ENCODE measurements around the gene PLEKHA6.

The PLEKHA6 gene

DNA sequence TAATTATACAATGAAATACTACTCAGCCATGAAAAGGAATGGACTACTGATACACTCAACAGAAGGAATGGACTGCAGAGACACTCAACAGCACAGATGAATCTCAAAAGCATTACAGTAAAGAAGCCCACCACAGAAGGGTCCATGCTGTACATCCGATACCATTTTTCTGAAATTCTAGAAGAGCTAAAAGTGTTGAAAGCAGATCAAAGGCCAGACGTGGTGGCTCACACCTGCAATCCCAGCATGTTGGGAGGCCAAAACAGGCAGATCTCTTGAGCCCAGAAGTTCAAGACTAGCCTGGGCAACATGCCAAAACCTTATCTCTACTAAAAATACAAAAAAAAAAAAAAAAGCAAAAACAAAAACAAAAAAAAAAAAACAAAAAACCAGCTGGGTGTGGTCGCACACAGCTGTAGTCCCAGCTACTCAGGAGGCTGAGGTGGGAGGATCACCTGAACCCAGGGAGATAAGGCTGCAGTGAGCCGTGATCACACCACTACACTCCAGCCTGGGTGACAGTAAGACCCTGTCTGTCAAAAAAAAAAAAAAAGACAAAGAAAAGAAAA, 36.4 kb upstream of the PLEKHA6 start:
- DNase-seq (ENCODE audit: low spot score): no peak
- no peak overlapping the region for H3K4me3 ChIP-seq
- TF ChIP-seq, protein P1, sequence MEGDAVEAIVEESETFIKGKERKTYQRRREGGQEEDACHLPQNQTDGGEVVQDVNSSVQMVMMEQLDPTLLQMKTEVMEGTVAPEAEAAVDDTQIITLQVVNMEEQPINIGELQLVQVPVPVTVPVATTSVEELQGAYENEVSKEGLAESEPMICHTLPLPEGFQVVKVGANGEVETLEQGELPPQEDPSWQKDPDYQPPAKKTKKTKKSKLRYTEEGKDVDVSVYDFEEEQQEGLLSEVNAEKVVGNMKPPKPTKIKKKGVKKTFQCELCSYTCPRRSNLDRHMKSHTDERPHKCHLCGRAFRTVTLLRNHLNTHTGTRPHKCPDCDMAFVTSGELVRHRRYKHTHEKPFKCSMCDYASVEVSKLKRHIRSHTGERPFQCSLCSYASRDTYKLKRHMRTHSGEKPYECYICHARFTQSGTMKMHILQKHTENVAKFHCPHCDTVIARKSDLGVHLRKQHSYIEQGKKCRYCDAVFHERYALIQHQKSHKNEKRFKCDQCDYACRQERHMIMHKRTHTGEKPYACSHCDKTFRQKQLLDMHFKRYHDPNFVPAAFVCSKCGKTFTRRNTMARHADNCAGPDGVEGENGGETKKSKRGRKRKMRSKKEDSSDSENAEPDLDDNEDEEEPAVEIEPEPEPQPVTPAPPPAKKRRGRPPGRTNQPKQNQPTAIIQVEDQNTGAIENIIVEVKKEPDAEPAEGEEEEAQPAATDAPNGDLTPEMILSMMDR (IDR thresholded peaks at IDR 0.05): no peak
- H3K27ac ChIP-seq: no peak overlapping the region

DNA sequence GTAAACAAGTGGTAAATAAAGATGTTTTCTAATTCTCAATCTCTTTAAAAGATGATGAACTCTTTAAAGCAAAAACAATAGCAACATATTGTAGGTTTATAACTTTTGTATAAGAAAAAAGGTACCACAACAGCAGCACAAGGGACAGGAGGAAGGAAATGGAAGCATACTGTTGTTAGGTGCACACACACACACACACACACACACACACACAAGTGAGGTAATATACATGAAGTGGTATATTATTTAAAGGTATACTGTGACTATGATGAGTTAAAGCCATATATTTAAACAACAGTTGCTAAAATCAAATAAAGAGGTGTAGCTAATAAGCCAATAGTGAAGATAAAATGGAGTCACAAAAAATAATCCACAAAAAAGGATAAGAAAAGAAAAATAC, 31.9 kb upstream of the PLEKHA6 start:
- TF ChIP-seq, protein P1 (IDR thresholded peaks at IDR 0.05): no peak
- H3K27ac ChIP-seq: no peak overlapping the region
- no peak for DNase-seq (ENCODE audit: low spot score)
- H3K4me3 ChIP-seq: no peak overlapping the region

DNA sequence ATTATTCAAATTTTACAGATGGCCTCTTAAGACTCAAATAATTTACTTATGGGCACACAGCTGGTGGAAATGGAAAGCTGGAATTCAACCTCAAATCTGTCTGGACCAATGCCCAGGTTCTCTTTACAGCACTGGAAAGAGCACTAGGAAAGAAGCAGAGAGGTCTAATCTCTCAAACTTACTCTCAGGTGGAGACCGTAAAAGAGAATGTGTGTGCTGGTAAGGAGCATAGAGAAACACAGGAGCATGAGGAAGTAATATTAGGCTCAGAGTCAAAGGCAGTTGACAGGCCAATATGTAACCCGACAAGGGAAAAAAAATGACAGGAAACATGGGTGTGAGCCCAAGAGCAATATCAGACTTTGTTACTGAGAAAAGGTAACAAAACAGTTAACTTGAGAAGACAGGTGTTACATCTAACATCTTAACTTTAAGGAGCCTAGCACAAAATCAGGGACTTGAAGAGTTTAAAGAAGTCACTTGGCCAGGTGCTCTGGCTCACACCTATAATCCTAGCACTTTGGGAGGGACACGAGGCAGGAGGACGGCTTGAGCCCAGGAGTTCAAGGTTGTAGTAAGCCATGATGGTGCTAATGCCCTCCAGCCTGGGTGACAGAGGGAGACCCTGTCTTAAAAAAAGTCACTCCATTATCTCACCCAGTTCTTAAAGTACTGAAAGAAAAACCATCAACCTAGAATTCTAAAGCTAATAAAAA, 31.2 kb upstream of the PLEKHA6 start:
- Histone ChIP-seq H3K4me3 (no peak overlapping the region), H3K27ac (no peak overlapping the region)
- TF ChIP-seq, protein P1 (IDR thresholded peaks at IDR 0.05): no peak
- DNase-seq (ENCODE audit: low spot score): no peak

DNA sequence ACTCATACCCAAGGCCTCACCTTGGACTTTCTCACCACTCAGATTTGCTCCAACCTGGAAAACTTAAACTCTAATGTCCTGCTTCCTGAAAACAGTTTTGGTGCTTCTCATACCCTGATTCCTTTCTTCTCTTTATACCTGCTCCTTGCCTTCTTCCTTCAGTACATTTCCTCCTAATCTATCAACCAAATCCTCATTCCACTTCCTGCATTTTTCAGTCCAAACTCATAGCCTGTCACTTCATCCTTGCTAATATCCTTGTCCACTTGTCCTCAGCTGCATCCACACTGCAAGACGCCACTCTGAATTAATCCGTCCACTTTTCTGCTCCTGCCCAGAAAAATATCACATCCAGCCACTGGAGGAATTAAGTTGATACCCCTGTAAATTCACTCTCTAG, 26.0 kb upstream of the PLEKHA6 start:
- no peak overlapping the region for H3K4me3 ChIP-seq
- DNase-seq (ENCODE audit: low spot score): no peak
- TF ChIP-seq, protein P1 (IDR thresholded peaks at IDR 0.05): no peak
- no peak overlapping the region for H3K27ac ChIP-seq

DNA sequence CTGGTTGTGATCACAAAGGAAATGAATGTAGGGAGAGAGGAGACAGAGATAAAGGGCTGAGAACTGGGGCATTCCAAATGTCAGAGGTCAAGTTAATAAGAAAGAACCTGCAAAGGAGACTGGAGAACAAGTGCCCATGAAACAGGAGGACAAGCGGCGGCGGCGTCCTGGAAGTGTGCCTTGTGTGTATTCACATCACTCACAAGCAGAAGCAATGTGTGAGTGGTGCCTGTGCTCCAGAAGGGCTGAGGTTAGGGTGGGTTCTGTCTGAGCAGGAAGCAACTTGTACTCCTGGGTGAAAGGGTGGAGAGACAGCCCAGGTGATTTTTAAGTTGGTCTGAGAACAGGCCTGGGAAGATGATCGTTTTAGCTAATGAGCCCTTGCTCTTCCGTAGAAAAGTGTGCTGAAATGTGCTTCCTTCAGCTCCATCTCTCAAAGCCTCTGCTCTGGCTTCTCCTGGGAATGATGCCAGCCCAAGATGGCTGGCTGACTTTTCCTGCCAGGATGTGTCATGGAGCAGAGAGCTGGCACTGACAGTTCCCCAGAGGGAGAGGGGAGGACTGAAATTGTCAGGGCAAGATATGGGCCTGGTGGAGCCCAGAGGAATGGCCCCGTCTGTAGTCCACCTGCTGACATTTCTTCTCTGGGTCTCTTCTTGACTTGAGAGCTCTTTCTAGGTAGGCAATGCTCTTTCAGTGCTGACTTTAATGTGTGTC, 25.1 kb upstream of the PLEKHA6 start:
- TF ChIP-seq, protein P1 (IDR thresholded peaks at IDR 0.05): no peak
- H3K4me3 ChIP-seq: no peak overlapping the region
- no peak for DNase-seq (ENCODE audit: low spot score)
- no peak overlapping the region for H3K27ac ChIP-seq

DNA sequence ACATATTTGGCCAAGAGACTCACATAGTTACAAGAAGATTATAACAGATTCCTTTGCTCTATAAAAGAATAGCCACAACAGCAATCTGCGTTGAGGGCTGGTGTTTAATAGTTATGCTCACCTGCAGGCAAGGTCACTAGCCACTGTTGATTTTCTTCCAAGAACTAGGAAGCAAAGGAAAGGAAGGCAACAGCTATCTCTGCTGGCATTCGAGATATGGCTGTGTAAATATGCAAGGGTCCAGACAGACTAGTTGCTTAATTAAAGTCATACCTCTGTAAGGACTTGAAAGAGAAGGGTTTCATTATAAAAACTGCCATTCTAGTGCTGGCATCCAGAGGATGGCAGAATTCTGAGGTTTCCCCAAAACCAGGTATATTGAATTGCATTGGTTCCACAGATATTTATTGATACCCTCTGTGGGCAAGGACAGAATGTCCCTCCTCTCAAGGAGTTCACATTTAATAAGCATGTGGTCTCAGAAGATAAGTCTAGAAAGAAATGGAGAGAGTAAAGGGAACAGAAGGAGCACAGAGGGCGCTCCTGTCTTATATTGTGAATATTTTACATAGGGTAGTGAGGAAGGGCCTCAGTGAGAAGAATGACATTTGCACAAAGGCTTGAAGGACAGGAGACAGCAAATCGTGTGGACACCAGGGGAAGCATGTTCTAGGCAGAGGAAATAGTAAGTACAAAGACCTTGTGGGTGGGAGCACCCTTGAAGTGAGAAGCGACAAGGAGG, 23.6 kb upstream of the PLEKHA6 start:
- TF ChIP-seq, protein P1 (IDR thresholded peaks at IDR 0.05): no peak
- DNase-seq (ENCODE audit: low spot score): no peak
- no peak overlapping the region for H3K27ac ChIP-seq
- H3K4me3 ChIP-seq: no peak overlapping the region
